ENCODE measurements around the gene STK38L.
"Not testable (repeated sequence)": the region's sequence is repeated elsewhere in the genome, so short reads cannot be mapped to it uniquely, and the experiment has no call there.

STK38L gene

GRCh38 chr12:27217590-27217989 lies 26.5 kb upstream of the STK38L start:
- H3K27me3 Mint-ChIP-seq = no peaks in the 10 kb centered on the region
- H3K4me3 Mint-ChIP-seq = no peak overlapping the region
- H3K4me1 Mint-ChIP-seq = peaks cover 37% of the 10 kb centered on the region

GRCh38 chr12:27219693-27220054 lies 24.4 kb upstream of the STK38L start:
- Mint-ChIP-seq H3K36me3 (no peaks in the 10 kb centered on the region), H3K4me3 (peak overlapping the region; percentile 0), H3K4me1 (peaks cover 46% of the 10 kb centered on the region), H3K27ac (peak overlapping the region; percentile 91), H3K9me3 (no peaks in the 10 kb centered on the region), H3K27me3 (no peaks in the 10 kb centered on the region)
- no peak for ATAC-seq

More at GRCh38 chr12:27217590-27217989, 26.5 kb upstream of the STK38L start:
- H3K36me3 Mint-ChIP-seq = no peaks in the 10 kb centered on the region
- no peak for ATAC-seq
- H3K27ac Mint-ChIP-seq = no peak overlapping the region
- H3K9me3 Mint-ChIP-seq = no peaks in the 10 kb centered on the region

GRCh38 chr12:27220055-27220987 lies 23.8 kb upstream of the STK38L start:
- no peaks in the 10 kb centered on the region for H3K9me3 Mint-ChIP-seq
- no peaks in the 10 kb centered on the region for H3K27me3 Mint-ChIP-seq
- H3K4me3 Mint-ChIP-seq = peak overlapping the region; percentile 0
- H3K36me3 Mint-ChIP-seq = no peaks in the 10 kb centered on the region
- H3K27ac Mint-ChIP-seq = peak overlapping the region; percentile 91
- peak; percentile 93 for ATAC-seq
- peaks cover 46% of the 10 kb centered on the region for H3K4me1 Mint-ChIP-seq

GRCh38 chr12:27220988-27221345 lies 23.1 kb upstream of the STK38L start:
- peak overlapping the region; percentile 91 for H3K27ac Mint-ChIP-seq
- H3K4me3 Mint-ChIP-seq = no peak overlapping the region

GRCh38 chr12:27221625-27222387 lies 22.3 kb upstream of the STK38L start:
- H3K9me3 Mint-ChIP-seq = no peaks in the 10 kb centered on the region
- peak overlapping the region; percentile 73 for H3K4me3 Mint-ChIP-seq
- H3K36me3 Mint-ChIP-seq = no peaks in the 10 kb centered on the region
- peak; percentile 85 for ATAC-seq
- H3K27ac Mint-ChIP-seq = peak overlapping the region; percentile 91
- peaks cover 46% of the 10 kb centered on the region for H3K4me1 Mint-ChIP-seq
- no peaks in the 10 kb centered on the region for H3K27me3 Mint-ChIP-seq

More at GRCh38 chr12:27220988-27221345, 23.1 kb upstream of the STK38L start:
- no peak for ATAC-seq
- Mint-ChIP-seq H3K9me3 (no peaks in the 10 kb centered on the region), H3K36me3 (no peaks in the 10 kb centered on the region), H3K4me1 (peaks cover 46% of the 10 kb centered on the region), H3K27me3 (no peaks in the 10 kb centered on the region)

- no peaks in the 10 kb centered on the region for H3K27me3 Mint-ChIP-seq
- H3K4me3 Mint-ChIP-seq = no peak overlapping the region
- ATAC-seq = no peak
- H3K36me3 Mint-ChIP-seq = no peaks in the 10 kb centered on the region
- H3K27ac Mint-ChIP-seq = peak overlapping the region; percentile 43
- H3K9me3 Mint-ChIP-seq = no peaks in the 10 kb centered on the region
- peaks cover 25% of the 10 kb centered on the region for H3K4me1 Mint-ChIP-seq
Measured at GRCh38 chr12:27226407-27226929, 17.6 kb upstream of the STK38L start.

- H3K4me3 Mint-ChIP-seq = no peak overlapping the region
- ATAC-seq = no peak
- no peak overlapping the region for H3K27ac Mint-ChIP-seq
- no peaks in the 10 kb centered on the region for H3K36me3 Mint-ChIP-seq
- no peaks in the 10 kb centered on the region for H3K27me3 Mint-ChIP-seq
- peaks cover 4% of the 10 kb centered on the region for H3K9me3 Mint-ChIP-seq
- H3K4me1 Mint-ChIP-seq = peaks cover 6% of the 10 kb centered on the region
Measured at GRCh38 chr12:27229367-27229766, 14.7 kb upstream of the STK38L start.

GRCh38 chr12:27231374-27231773 lies 12.7 kb upstream of the STK38L start:
- not testable (repeated sequence) for H3K27me3 Mint-ChIP-seq, H3K4me3 Mint-ChIP-seq, ATAC-seq, H3K36me3 Mint-ChIP-seq, H3K4me1 Mint-ChIP-seq, H3K27ac Mint-ChIP-seq, H3K9me3 Mint-ChIP-seq

- no peak overlapping the region for H3K4me3 Mint-ChIP-seq
- H3K4me1 Mint-ChIP-seq = peaks cover 18% of the 10 kb centered on the region
- H3K36me3 Mint-ChIP-seq = no peaks in the 10 kb centered on the region
- no peak for ATAC-seq
- no peak overlapping the region for H3K27ac Mint-ChIP-seq
- H3K27me3 Mint-ChIP-seq = no peaks in the 10 kb centered on the region
- H3K9me3 Mint-ChIP-seq = peaks cover 4% of the 10 kb centered on the region
Measured at GRCh38 chr12:27233814-27234213, 10.3 kb upstream of the STK38L start.

GRCh38 chr12:27236498-27236897 lies 7.6 kb upstream of the STK38L start:
- peaks cover 4% of the 10 kb centered on the region for H3K9me3 Mint-ChIP-seq
- H3K4me1 Mint-ChIP-seq = peaks cover 25% of the 10 kb centered on the region
- H3K36me3 Mint-ChIP-seq = no peaks in the 10 kb centered on the region
- no peak overlapping the region for H3K4me3 Mint-ChIP-seq
- peak; percentile 51 for ATAC-seq
- peak overlapping the region; percentile 43 for H3K27ac Mint-ChIP-seq
- no peaks in the 10 kb centered on the region for H3K27me3 Mint-ChIP-seq

GRCh38 chr12:27237790-27238771 lies 6.0 kb upstream of the STK38L start:
- Mint-ChIP-seq H3K4me3 (peak overlapping the region; percentile 30), H3K9me3 (peaks cover under 1% of the 10 kb centered on the region), H3K4me1 (peaks cover 25% of the 10 kb centered on the region), H3K27me3 (no peaks in the 10 kb centered on the region), H3K27ac (peak overlapping the region; percentile 78), H3K36me3 (no peaks in the 10 kb centered on the region)
- peak; percentile 92 for ATAC-seq

- no peak overlapping the region for H3K4me3 Mint-ChIP-seq
- H3K36me3 Mint-ChIP-seq = peaks cover 11% of the 10 kb centered on the region
- H3K27me3 Mint-ChIP-seq = no peaks in the 10 kb centered on the region
Measured at GRCh38 chr12:27243006-27243405, 1.1 kb upstream of the STK38L start.

GRCh38 chr12:27244689-27245488 lies 803 bp downstream of the STK38L start:
- H3K27ac Mint-ChIP-seq = peak overlapping the region; percentile 93
- no peak for ATAC-seq
- no peaks in the 10 kb centered on the region for H3K27me3 Mint-ChIP-seq
- H3K36me3 Mint-ChIP-seq = peaks cover 19% of the 10 kb centered on the region
- no peaks in the 10 kb centered on the region for H3K9me3 Mint-ChIP-seq
- H3K4me1 Mint-ChIP-seq = peaks cover 32% of the 10 kb centered on the region
- H3K4me3 Mint-ChIP-seq = peak overlapping the region; percentile 93

More at GRCh38 chr12:27243006-27243405, 1.1 kb upstream of the STK38L start:
- peak overlapping the region; percentile 93 for H3K27ac Mint-ChIP-seq
- no peak for ATAC-seq
- peaks cover 45% of the 10 kb centered on the region for H3K4me1 Mint-ChIP-seq
- no peaks in the 10 kb centered on the region for H3K9me3 Mint-ChIP-seq

- no peak for ATAC-seq
- H3K27ac Mint-ChIP-seq = no peak overlapping the region
- H3K27me3 Mint-ChIP-seq = no peaks in the 10 kb centered on the region
- peak overlapping the region; percentile 69 for H3K4me3 Mint-ChIP-seq
- peaks cover 2% of the 10 kb centered on the region for H3K9me3 Mint-ChIP-seq
- peaks cover 36% of the 10 kb centered on the region for H3K4me1 Mint-ChIP-seq
- H3K36me3 Mint-ChIP-seq = peaks cover 29% of the 10 kb centered on the region
Measured at GRCh38 chr12:27246141-27246540, 2.1 kb downstream of the STK38L start.
